IMR-90 (cell line): ENCODE data around the gene ADAMTS10. TPM values are rescaled to one million over a fixed set of nuclear protein-coding genes. Genes with fewer than 3 reads are reported as not detected.

Source experiments
- ATAC-seq: fragments of 200-7000 bp; cut with Tn5 transposase; 2 replicates; pipeline ENCODE4 v1.9.1; 2020; ENCODE audit warnings: low read depth, mild to moderate bottlenecking, moderate library complexity
- BruUV-seq: library from RNA; stranded (reverse); fragments of 400-500 nt; replicated peaks from 2 replicates; lab custom pipeline; 2021; lab: Mats Ljungman, UMichigan
- CTCF ChIA-PET: fragments of 300-600 bp; formaldehyde crosslinking; extraction: SDS; loops from one replicate; lab custom pipeline; 2021; ENCODE audit warnings: antibody characterized with exemption; lab: Yijun Ruan, JAX
- POLR2A ChIA-PET: fragments of 300-600 bp; sonication (Branson Sonifier 250); formaldehyde crosslinking; loops from one replicate; lab custom pipeline; 2022; ENCODE audit warnings: antibody characterized with exemption; ENCODE audit not compliant: unreplicated experiment; lab: Charles Lee
- DNase-seq: peaks from one replicate; pipeline ENCODE4 v3.0.0; 2013
- H2AFZ ChIP-seq: replicated peaks from 2 replicates; pipeline ENCODE3; 2013; ENCODE audit warnings: low read length, mild to moderate bottlenecking; ENCODE audit not compliant: poor library complexity
- H2AK5ac ChIP-seq: 2 replicates; pipeline ENCODE4 v1.6.1; 2013; ENCODE audit warnings: low read depth, low read length, inconsistent platforms
- H2AK9ac ChIP-seq: replicated peaks from 2 replicates; pipeline ENCODE3; 2013; ENCODE audit warnings: mild to moderate bottlenecking, low read depth, low read length, moderate library complexity; ENCODE audit not compliant: poor library complexity
- H2BK120ac ChIP-seq: 2 replicates; pipeline ENCODE4 v1.6.1; 2013; ENCODE audit warnings: low read depth, low read length, inconsistent platforms
- H2BK15ac ChIP-seq: 3 replicates; pipeline ENCODE4 v1.6.1; 2013; ENCODE audit warnings: low read depth, low read length, inconsistent platforms
- H2BK20ac ChIP-seq: 2 replicates; pipeline ENCODE4 v1.6.1; 2013; ENCODE audit warnings: low read depth, mild to moderate bottlenecking, inconsistent platforms, low read length, moderate library complexity
- H2BK5ac ChIP-seq: 2 replicates; pipeline ENCODE4 v1.6.1; 2013; ENCODE audit warnings: mild to moderate bottlenecking, low read depth, low read length, inconsistent platforms; ENCODE audit not compliant: poor library complexity, severe bottlenecking
- H3K14ac ChIP-seq: replicated peaks from 2 replicates; pipeline ENCODE4 v1.6.1; 2013; ENCODE audit warnings: low read depth, low read length, inconsistent platforms
- H3K18ac ChIP-seq: 2 replicates; pipeline ENCODE4 v1.6.1; 2013; ENCODE audit warnings: low read depth, low read length, control low read depth
- H3K23ac ChIP-seq: 2 replicates; pipeline ENCODE4 v1.6.1; 2013; ENCODE audit warnings: low read depth, low read length, inconsistent platforms
- H3K27ac ChIP-seq: 2 replicates; pipeline ENCODE4 v1.5.1; 2013; ENCODE audit warnings: mild to moderate bottlenecking, control low read depth, low read length; ENCODE audit not compliant: insufficient read depth
- H3K27me3 ChIP-seq: 2 replicates; pipeline ENCODE4 v1.6.1; 2013; ENCODE audit warnings: low read length; ENCODE audit not compliant: control insufficient read depth, insufficient read depth
- H3K36me3 ChIP-seq: 2 replicates; pipeline ENCODE4 v1.6.1; 2013; ENCODE audit warnings: low read length, mixed read lengths; ENCODE audit not compliant: control insufficient read depth, insufficient read depth
- H3K4ac ChIP-seq: 2 replicates; pipeline ENCODE4 v1.6.1; 2013; ENCODE audit warnings: low read depth, low read length, inconsistent platforms
- H3K4me1 ChIP-seq: 2 replicates; pipeline ENCODE4 v1.6.1; 2013; ENCODE audit warnings: low read length, mixed read lengths; ENCODE audit not compliant: control insufficient read depth, insufficient read depth
- H3K4me2 ChIP-seq: 2 replicates; pipeline ENCODE4 v1.6.1; 2013; ENCODE audit warnings: low read depth, mild to moderate bottlenecking, control low read depth, low read length, moderate library complexity
- H3K4me3 ChIP-seq: 2 replicates; pipeline ENCODE4 v1.5.1; 2013; ENCODE audit warnings: low read depth, mild to moderate bottlenecking, control low read depth, low read length, moderate library complexity; ENCODE audit not compliant: insufficient read depth
- H3K56ac ChIP-seq: 2 replicates; pipeline ENCODE4 v1.6.1; 2013; ENCODE audit warnings: low read length, inconsistent platforms; ENCODE audit not compliant: insufficient read depth; ENCODE audit errors: extremely low read depth
- H3K79me1 ChIP-seq, 2 experiments: 2 replicates each; pipeline ENCODE4 v1.6.1; 2013; ENCODE audit warnings: low read length in 2 of 2, inconsistent platforms in 1 of 2, low read depth in 1 of 2
- H3K9ac ChIP-seq: 2 replicates; pipeline ENCODE4 v1.6.1; 2013; ENCODE audit warnings: low read depth, low read length, control low read depth
- H3K9me1 ChIP-seq: 2 replicates; pipeline ENCODE4 v1.6.1; 2013; ENCODE audit warnings: low read length, inconsistent platforms; ENCODE audit not compliant: insufficient read depth
- H3K9me3 ChIP-seq: 2 replicates; pipeline ENCODE4 v1.6.1; 2013; ENCODE audit warnings: low read length; ENCODE audit not compliant: control insufficient read depth, insufficient read depth
- H4K20me1 ChIP-seq: 2 replicates; pipeline ENCODE4 v1.6.1; 2013; ENCODE audit warnings: low read length, inconsistent platforms; ENCODE audit not compliant: insufficient read depth
- H4K5ac ChIP-seq: 2 replicates; pipeline ENCODE4 v1.6.1; 2013; ENCODE audit warnings: mild to moderate bottlenecking, low read depth, low read length, control low read depth
- H4K8ac ChIP-seq, 2 experiments: 2 replicates each; pipeline ENCODE4 v1.6.1; 2013; ENCODE audit warnings: low read depth in 2 of 2, low read length in 2 of 2, control low read depth in 1 of 2, inconsistent platforms in 1 of 2
- H4K91ac ChIP-seq: 2 replicates; pipeline ENCODE4 v1.6.1; 2013; ENCODE audit warnings: low read depth, low read length, inconsistent platforms; ENCODE audit not compliant: insufficient read depth
- BHLHE40 ChIP-seq: fragments of 150-350 bp; IDR thresholded peaks from 2 replicates; pipeline ENCODE4 v1.6.1; 2016; ENCODE audit warnings: mild to moderate bottlenecking, low read depth, low read length
- CEBPB ChIP-seq: IDR thresholded peaks from 2 replicates; pipeline ENCODE4 v1.6.1; 2012; ENCODE audit warnings: low read depth, low read length, improper control_type of control experiment
- CHD1 ChIP-seq: IDR thresholded peaks from 2 replicates; pipeline ENCODE4 v1.6.1; 2012; ENCODE audit warnings: low read depth, low read length, improper control_type of control experiment
- CTCF ChIP-seq: conservative IDR thresholded peaks from 2 replicates; pipeline ENCODE4 v1.5.1; 2012; ENCODE audit warnings: mild to moderate bottlenecking, low read depth, low read length, improper control_type of control experiment
- ELK1 ChIP-seq: fragments of 150-350 bp; IDR thresholded peaks from 2 replicates; pipeline ENCODE4 v1.6.1; 2016; ENCODE audit warnings: low read depth, mild to moderate bottlenecking, low read length, moderate library complexity, borderline replicate concordance
- FOS ChIP-seq: fragments of 150-350 bp; IDR thresholded peaks from 2 replicates; pipeline ENCODE4 v1.6.1; 2016; ENCODE audit warnings: low read depth, low read length
- MAFK ChIP-seq: IDR thresholded peaks from 2 replicates; pipeline ENCODE4 v1.6.1; 2012; ENCODE audit warnings: low read depth, low read length, improper control_type of control experiment
- MAZ ChIP-seq: IDR thresholded peaks from 2 replicates; pipeline ENCODE4 v1.6.1; 2012; ENCODE audit warnings: low read depth, mild to moderate bottlenecking, low read length, improper control_type of control experiment, moderate library complexity, borderline replicate concordance
- MXI1 ChIP-seq: IDR thresholded peaks from 2 replicates; pipeline ENCODE4 v1.6.1; 2012; ENCODE audit warnings: low read depth, mild to moderate bottlenecking, low read length, moderate library complexity, borderline replicate concordance
- NFE2L2 ChIP-seq: fragments of 150-350 bp; IDR thresholded peaks from 2 replicates; pipeline ENCODE4 v1.6.1; 2016; ENCODE audit warnings: low read depth, mild to moderate bottlenecking, low read length
- POLR2A ChIP-seq: IDR thresholded peaks from 2 replicates; pipeline ENCODE4 v1.6.1; 2012; ENCODE audit warnings: mild to moderate bottlenecking, low read depth, low read length
- RAD21 ChIP-seq: IDR thresholded peaks from 2 replicates; pipeline ENCODE4 v1.6.1; 2012; ENCODE audit warnings: low read length, improper control_type of control experiment
- RCOR1 ChIP-seq: IDR thresholded peaks from 2 replicates; pipeline ENCODE4 v1.6.1; 2012; ENCODE audit warnings: mild to moderate bottlenecking, low read length, improper control_type of control experiment; ENCODE audit not compliant: insufficient replicate concordance
- RFX5 ChIP-seq: IDR thresholded peaks from 2 replicates; pipeline ENCODE4 v1.8.0; 2012; ENCODE audit warnings: low read depth, mild to moderate bottlenecking, low read length, moderate library complexity
- SMC3 ChIP-seq: fragments of 150-350 bp; IDR thresholded peaks from 2 replicates; pipeline ENCODE4 v1.6.1; 2016; ENCODE audit warnings: low read depth, mild to moderate bottlenecking, antibody characterized with exemption, low read length, moderate library complexity
- USF2 ChIP-seq: fragments of 150-350 bp; IDR thresholded peaks from 2 replicates; pipeline ENCODE4 v1.6.1; 2017; ENCODE audit warnings: mild to moderate bottlenecking, antibody characterized with exemption, low read length, low read depth
- WGBS, 2 experiments: methylation state at CpG; one replicate each; pipeline versions ENCODE4 v1.1.5 to v1.1.7; 2013; ENCODE audit warnings: missing lambda C conversion rate in 2 of 2; ENCODE audit not compliant: insufficient read length in 1 of 2; ENCODE audit errors: extremely low coverage in 2 of 2; 5-methylcytosine and 5-hydroxymethylcytosine counted together
- dilution Hi-C: fragments of 300-500 bp; cut with HindIII; formaldehyde crosslinking; loops from one replicate; pipeline ENCODE4 v1.14.3; 2018; ENCODE audit warnings: low sequenced_read_pairs; ENCODE audit not compliant: unreplicated experiment
- in situ Hi-C: fragments of 300-500 bp; cut with MboI; formaldehyde crosslinking; loops from 3 replicates; pipeline ENCODE4 v1.14.3; 2019; ENCODE audit warnings: low sequenced_read_pairs, inconsistent platforms, mixed read lengths
- intact Hi-C: fragments of 100-400 bp; cut with micrococcal nuclease; formaldehyde crosslinking; loops from 2 replicates; pipeline ENCODE4 v1.10.0; 2022
- polyA plus RNA-seq, 3 experiments: library from polyadenylated mRNA; depleted of rRNA; stranded (reverse); fragments of >200 nt; gene quantifications; 2 replicates each; pipeline ENCODE4 v1.2.3, GENCODE V29; 2012; ENCODE audit warnings: low replicate concordance in 1 of 3
- total RNA-seq: library from RNA; depleted of rRNA; stranded (reverse); fragments of >200 nt; gene quantifications from 2 replicates; pipeline ENCODE4 v1.2.3, GENCODE V29; 2012

ADAMTS10 gene
- total and polyA plus RNA-seq, 2 of the 4 experiments (the other 2 are of a cell fraction): 3.4 to 11.5 TPM

GRCh38 chr19:8607386-8607785, 3.1 kb downstream of the ADAMTS10 start:
- Histone ChIP-seq H2AFZ (no peak overlapping the region), H2BK20ac (no peak overlapping the region), H3K23ac (no peak overlapping the region), H2AK9ac (peak overlapping the region; percentile 78), H2BK120ac (no peak overlapping the region), H3K36me3 (peaks cover 16% of the 10 kb centered on the region), H3K4me3 (no peak overlapping the region), H2BK15ac (no peak overlapping the region), H4K91ac (no peak overlapping the region), H3K79me1 (peaks cover 5 to 32% of the 10 kb centered on the region in 2 experiments), H4K20me1 (no peaks in the 10 kb centered on the region), H3K27ac (no peak overlapping the region), H3K56ac (no peak overlapping the region), H2AK5ac (no peak overlapping the region), H3K4ac (no peak overlapping the region), H3K18ac (no peak overlapping the region), H3K4me2 (no peak overlapping the region), H4K8ac (no peak overlapping the region), H3K9ac (no peak overlapping the region), H2BK5ac (no peak overlapping the region), H3K4me1 (peaks cover 4% of the 10 kb centered on the region), H3K27me3 (no peaks in the 10 kb centered on the region), H3K9me1 (peaks cover 3% of the 10 kb centered on the region), H3K14ac (no peak overlapping the region), H3K9me3 (peaks cover 8% of the 10 kb centered on the region), H4K5ac (no peak overlapping the region)
- in situ Hi-C loops: no loop called here
- WGBS, 2 experiments: 77% methylated on average over 3 of the region's 4 CpGs; no CpG with 5 or more reads in 1 of the 2 experiments
- dilution Hi-C loops: no loop called here
- CTCF ChIA-PET: no interaction called here
- POLR2A ChIA-PET: no interaction called here
- TF ChIP-seq USF2 (no peak), CEBPB (no peak), RFX5 (no peak), RCOR1 (no peak), POLR2A (no peak), CTCF (no peak), MAZ (no peak), SMC3 (no peak), MAFK (no peak), FOS (no peak), BHLHE40 (no peak), CHD1 (no peak), MXI1 (no peak), ELK1 (no peak), NFE2L2 (no peak), RAD21 (no peak)
- ATAC-seq (no peak), DNase-seq (peak; percentile 23)
- BruUV-seq: no TSS peak
- intact Hi-C loops: no loop called here
